HG03097 (cell line): ENCODE measurements around the gene RPAP2.
"Not testable (repeated sequence)": the region's sequence is repeated elsewhere in the genome, so short reads cannot be mapped to it uniquely, and the experiment has no call there.

Experiments
- ATAC-seq: cut with Tn5 transposase; IDR thresholded peaks from one replicate; pipeline ENCODE4 v1.9.1; 2021; ENCODE audit not compliant: unreplicated experiment, low FRiP score

The RPAP2 gene

DNA sequence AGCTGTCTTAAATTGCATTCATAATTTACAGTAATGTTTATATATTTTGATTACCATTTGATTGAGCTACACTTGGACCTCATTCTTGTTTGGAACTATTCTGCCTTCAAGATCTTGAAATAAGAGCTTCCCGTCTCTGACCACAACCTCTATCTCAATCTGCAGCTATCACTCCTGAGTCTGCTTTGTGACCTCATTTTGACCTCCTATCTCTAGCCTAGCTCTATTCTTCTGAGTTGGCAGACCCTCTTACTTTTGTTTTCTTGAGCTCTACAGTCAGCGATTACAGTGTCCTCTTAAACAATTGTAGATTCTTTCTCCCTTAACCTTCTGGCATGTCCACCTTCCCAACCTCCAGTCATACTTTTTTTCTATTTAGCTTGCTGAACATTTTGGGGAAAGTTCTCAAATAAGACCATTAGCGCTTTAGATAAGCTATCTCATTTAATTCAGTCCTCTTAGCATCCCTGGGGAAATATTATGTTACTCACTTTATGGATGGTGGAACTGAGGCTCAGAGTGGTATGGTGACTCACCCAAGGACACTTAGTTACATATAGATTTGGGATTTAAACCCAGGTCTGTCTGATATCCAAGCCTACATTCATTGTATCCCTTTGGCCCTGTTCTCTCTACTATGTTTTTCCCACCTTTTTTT lies 19.1 kb downstream of the RPAP2 start:
- no peak for ATAC-seq

DNA sequence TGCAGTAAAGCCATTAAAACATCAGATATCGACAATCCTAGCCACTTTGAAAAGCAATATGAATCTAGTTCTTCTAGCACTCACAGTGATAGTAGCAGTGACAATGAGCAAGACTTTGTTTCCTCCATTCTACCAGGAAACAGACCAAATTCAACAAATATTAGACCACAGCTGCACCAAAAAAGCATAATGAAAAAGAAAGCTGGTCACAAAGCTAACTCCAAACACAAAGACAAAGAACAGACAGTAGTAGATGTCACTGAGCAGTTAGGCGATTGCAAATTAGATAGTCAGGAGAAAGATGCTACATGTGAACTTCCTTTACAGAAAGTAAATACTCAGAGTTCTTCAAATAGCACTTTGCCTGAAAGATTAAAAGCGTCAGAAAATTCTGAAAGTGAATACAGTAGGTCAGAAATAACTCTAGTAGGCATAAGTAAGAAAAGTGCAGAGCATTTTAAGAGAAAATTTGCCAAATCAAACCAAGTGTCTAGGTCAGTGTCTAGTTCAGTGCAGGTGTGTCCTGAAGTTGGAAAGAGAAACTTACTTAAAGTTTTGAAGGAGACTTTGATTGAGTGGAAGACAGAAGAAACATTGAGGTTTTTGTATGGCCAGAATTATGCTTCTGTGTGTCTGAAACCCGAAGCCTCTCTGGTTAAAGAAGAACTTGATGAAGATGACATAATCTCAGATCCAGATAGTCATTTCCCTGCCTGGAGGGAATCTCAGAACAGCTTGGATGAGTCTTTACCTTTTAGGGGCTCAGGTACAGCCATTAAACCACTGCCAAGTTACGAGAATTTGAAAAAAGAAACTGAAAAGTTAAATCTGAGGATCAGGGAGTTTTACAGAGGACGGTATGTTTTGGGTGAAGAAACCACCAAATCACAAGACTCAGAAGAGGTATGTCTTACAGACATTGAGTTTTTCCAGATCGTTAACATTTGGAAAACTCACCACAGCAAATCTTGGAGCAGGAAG lies 24.9 kb downstream of the RPAP2 start:
- no peak for ATAC-seq

DNA sequence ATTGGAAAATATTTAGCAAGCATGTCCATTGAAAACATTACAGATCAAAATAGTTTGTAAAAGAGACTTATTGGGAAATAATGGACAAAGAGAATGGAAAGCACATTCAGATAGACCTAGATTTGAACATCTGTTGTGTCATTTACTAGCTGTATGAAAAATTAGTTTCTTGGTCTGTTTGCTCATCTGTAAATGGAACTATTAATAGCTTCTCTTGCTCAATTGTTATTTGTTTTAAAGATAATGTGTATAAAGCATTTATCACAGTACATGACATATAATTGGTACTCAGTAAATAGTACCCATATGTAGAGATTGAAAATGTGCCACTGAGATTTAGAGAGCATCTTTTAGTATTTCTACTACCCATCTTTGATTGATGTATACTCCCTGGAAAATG lies 25.9 kb downstream of the RPAP2 start:
- no peak for ATAC-seq

DNA sequence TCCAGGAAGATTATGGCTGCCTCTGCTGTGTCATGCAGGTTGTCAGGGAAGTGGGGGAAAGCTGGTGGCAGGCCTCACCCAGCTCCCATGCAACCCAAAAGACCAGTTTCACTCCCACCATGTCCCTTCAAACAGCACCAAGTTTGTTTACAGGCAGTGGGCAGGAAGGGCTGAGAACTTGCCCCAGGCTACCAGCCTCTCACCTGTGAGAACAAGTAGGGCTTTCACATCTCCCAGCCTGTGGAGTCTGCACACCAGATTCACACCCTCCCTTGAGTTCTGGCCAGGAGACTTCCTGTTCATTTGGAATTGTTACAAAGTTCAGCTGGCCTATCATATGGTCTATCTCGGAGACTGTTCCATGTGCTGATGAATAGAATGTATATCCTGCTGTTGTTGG lies 27.8 kb downstream of the RPAP2 start:
- no peak for ATAC-seq

DNA sequence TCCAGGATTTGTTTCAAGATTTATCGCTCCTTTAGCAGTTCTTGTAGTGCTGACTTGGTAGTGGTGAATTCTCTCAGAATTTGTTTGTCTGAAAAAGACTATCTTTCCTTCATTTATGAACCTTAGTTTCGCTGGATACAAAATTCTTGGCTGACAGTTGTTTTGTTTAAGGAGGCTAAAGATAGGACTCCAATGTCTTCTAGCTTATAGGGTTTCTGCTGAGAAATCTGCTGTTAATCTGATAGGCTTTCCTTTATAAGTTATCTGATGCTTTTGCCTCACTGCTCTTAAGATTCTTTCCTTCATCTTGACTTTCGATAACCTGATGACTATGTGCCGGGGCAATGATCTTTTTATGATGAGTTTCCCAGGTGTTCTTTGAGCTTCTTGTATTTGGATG lies 28.9 kb downstream of the RPAP2 start:
- ATAC-seq = no peak

DNA sequence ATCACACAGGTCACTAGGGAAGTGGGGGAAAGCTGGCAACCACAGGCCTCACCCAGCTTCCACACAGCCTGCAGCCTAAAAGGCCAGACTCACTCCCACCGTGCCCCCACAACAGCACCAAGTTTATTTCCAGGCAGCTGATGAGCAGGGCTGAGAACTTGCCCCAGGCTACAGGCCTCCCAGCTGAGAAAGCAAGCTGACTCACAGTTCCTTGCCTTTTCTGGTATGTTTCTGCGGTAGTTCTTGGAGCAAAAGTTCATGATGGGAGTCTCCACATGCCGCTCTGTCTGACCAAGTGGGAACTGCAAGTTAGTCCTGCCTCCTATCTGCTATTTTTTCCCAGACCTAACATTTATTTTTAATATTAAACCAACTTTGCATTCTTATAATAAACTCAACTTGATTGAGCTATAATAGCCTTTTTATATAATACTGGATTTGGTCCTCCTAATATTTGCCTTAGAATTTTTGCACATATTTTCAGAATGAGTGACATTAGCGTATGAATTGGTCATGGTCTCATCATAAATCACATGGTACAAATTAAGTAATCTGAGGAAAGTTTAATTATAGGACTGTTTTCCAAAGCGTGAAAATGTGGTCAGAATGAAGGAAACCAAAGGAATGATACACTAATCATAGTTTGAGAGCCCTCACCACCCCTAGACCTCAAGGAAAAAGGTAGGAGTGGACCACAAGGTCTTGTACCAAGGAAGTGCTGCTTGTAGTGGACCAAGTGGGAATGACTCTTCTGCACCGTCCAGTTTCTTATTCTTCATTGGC lies 30.7 kb downstream of the RPAP2 start:
- ATAC-seq = no peak

DNA sequence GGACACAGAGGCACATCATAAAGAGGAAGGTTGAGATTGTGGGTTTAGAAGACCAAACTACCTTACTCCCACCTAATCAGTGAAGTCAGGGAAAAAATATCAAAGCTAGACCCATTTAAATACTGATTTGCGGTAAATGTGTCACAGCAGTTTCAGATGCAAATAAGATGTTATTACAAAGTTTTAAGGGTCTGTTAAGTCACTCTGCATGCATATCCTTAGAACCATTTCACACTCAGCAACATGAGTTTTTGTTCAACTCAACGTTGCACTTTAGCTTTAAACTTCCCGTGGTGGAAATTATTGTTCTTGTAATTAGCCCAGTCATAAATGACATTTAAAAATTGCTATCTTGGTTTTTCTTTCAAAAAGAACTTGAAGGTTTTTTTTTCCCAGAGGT lies 34.8 kb downstream of the RPAP2 start:
- ATAC-seq = no peak

DNA sequence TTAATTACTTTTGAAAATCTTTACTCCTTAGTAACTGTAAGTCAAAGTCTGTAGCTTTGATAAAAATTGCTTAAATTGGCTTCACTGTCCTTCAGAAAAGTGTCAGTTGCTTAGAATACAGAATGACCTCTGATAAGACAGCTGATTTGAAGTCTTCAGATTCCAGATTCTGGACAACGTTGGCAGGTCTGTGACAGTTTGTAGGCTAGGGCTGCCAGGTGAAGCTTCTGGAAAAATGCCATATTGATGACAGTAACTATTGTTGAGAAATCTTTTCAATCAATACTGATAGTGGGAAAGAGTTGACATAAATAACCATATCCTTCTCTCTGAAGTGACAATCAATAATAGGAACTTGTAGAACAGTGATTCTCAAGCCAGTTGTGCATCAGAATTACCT lies 41.3 kb downstream of the RPAP2 start:
- ATAC-seq = no peak

DNA sequence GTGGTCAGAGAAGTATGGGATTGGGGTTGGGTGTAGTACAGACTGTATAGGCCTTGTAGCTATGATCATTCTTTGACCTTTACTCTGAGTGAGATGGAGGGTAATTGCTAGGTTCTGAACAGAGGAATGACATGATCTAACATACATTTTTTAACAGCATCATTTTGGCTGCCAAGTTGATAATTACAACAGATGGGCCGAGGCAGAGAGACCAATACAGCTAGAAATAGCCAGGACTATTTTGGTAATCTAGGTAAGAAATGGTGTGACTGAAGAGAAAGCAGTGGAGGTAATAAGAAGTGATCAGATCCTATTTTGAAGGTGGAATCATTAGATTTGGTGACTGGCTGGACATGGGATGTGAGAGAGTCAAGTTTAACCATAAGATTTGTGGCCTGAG lies 43.5 kb downstream of the RPAP2 start:
- no peak for ATAC-seq

DNA sequence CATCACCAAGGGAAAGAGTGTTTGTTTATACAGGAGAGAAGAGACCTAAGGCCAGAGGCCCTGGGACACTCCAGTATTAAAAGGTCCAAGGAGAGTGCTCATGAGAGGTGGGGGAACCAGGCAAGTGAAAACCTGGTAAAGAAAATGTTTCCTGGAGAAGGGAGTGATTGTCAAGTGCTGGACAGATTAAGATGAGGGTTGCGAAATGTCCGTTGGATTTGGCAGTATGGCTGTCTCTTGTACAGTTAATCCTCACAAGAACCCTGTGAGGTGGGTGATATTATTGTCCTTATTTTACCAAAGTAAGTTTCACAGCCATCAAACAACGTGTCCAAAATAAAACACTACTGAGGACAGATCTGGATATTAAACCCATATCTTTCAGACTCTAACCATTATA lies 44.2 kb downstream of the RPAP2 start:
- ATAC-seq = no peak

DNA sequence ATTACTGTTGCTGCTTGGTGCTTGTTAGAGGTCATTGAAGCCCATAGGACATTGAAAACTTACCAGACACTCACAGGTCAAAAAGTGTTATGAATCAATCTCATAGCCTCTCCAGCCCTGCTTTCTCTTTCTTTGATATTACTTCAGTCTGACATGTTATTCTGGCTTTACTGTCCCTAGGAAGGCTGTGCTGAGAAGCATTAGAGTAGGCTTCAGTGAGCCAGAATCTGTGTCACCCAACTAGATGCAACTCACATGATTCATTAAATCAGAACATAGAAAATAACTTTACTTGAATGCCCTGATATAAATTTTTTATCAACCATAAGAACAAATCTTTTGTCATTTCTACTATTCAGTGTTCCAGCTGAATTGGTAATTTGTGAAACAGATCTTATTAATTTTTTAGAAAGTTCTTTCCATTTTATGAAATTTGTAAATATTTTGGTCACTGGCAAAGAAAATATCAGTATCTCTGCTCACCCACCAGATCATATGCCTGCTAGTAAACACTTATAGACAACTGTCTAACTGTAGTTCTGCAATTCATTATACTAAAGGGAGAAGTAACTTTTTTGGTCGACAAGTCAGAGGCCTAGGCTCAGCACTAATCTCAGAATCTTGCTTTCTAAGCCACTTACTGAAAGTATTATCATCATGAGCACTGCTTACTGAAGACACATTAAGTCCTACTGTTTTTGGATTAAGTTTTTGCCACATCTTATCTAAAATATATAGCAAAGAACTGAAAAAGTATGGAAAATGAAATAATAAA lies 48.2 kb downstream of the RPAP2 start:
- ATAC-seq = no peak

DNA sequence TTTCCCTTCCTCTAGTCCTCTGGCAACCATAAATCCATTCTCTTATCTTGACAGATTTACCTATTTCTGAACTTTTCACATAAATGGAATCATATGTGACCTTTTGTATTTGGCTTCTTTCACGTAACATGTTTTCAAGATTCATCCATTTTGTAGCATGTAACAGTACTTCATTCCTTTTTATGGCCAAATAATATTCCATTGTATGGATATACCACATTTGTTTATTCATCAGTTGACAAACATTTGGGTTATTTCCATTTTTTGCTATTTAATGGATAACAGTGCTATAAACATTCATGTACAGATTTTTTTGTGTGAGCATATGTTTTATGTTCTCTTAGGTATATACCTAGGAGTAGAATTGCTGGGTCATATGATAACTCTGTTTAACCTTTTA lies 54.0 kb downstream of the RPAP2 start:
- ATAC-seq = no peak

DNA sequence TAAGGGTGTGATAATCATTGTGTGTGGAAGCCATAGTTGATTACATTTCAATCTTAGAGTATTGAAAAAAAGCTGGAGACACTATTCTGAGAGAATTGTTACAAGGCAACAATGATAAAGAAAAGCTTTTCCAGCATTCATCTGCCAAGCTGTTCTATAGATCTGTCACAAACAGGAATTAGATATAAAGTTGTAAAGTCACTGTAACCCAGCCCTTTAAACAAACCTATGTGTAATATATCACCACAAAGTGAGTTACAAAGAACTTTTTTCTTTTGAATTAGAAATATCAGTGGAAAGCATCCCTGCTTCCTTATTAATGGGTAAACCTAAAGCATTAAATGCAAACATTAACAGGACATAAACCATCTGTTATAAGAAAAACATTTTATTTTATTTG lies 55.4 kb downstream of the RPAP2 start:
- ATAC-seq = no peak

DNA sequence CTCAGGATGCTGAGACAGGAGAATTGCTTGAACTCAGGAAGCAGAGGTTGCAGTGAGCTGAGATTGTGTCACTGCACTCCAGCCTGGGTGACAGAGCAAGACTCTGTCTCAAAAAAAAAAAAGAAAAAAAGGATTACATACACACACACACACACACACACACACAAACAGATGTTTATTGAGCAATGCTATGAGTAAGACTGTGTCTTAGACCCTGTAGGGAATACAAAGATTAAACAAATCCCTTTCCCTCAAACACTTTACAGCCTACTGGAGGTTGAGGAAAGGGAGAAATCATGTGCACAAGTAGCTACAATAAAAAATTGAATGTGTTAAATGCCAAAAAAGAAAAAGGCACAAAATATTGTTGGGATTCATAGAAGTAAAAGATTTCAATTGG lies 58.1 kb downstream of the RPAP2 start:
- no peak for ATAC-seq

DNA sequence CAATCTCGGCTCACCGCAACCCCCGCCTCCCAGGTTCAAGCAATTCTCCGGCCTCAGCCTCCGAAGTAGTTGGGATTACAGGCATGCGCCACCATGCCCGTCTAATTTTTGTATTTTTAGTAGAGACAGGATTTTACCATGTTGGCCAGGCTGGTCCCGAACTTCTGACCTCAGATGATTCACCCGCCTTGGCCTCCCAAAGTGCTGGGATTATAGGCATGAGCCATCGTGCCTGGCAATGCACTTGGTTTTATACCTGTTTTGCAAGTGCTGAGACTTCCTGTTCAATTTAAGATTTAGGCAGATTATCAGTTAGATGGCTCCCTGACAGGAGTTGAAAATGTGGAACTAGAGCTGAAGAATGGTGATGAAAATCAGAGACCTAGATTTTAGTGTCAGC lies 60.5 kb downstream of the RPAP2 start:
- ATAC-seq = not testable (repeated sequence)

DNA sequence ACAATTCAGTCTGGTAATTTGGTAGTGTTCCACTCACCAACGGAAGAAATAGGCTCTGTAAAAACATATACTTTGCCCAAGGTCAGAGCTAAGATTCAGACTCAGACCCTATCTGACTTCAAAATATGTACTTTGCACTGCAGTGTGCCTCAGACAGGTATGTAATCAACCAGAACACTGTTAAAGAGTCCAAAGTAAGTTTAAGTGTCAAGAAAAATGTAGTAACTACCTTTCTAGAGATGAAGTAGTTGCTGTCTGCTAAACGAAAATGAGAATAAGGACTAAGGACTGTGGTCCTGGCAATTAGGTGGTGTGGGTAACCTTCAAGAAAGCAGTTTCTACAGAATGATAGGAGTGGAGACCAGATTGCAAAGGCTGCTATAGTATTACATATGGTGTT lies 61.1 kb downstream of the RPAP2 start:
- no peak for ATAC-seq

DNA sequence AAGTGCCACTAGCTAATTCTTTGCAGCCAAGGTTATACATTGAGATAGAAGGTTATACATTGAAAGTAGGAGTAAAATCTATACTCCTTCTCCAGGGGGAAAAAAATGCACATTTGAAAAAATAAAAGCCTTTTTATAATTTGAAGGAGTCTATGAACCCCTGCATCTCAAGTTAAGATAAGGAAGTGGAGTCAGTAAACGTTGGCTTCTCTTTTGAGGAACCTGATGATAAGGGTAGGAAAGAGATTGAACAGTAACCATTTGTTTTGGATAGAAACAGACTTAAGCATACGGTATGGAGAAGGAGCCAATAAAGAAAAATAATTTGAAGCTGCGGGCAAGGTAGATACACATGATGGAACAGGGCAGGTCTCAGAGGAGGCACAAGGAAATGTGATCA lies 64.1 kb downstream of the RPAP2 start:
- no peak for ATAC-seq

DNA sequence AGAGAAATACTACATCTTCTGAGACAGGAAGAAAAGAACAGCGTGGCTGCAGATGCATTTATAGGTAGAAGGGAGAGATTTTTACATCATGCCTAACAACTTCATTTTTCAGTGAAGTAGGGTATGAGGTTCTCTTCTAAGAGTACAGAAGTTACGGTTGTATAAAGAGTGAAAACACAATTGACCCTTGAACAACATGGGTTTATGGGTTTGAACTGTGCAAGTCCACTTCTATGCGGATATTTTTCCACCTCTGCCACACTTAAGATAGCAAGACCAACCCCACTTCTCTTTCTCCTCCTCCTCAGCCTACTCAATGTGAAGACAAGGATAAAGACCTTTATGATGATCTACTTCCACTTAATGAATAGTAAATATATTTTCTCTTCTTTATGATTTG lies 64.5 kb downstream of the RPAP2 start:
- ATAC-seq = no peak

DNA sequence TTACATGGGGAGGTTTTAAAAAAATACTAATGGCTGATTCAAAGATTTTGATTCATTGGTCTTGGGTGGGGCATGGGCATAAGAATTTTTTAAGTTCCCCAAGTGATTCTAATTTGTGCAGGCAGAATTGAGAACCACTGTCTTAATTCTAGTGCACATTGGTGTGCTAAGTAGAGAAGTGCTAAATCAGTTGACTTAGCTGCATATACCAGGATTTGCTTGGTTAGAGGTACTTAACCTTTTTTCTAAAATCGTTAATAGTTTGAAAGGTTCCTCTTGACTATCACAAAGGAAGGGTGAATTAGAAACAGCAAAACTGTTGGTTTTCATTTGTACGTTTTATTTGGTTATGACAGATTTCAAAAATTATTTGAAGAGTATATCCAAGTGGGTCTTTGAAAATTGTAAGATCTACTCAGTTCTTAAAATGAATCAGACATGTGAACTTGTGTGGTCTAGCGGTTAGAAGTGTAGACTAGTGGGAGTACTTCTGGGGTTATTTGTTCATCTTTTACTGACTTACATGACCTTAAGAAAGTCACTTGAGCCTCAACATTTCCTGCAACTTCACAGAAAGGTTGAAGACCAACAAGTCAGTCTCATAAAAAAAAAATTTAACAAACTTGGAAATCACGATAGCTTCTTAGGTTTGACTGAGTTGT lies 66.7 kb downstream of the RPAP2 start:
- no peak for ATAC-seq

DNA sequence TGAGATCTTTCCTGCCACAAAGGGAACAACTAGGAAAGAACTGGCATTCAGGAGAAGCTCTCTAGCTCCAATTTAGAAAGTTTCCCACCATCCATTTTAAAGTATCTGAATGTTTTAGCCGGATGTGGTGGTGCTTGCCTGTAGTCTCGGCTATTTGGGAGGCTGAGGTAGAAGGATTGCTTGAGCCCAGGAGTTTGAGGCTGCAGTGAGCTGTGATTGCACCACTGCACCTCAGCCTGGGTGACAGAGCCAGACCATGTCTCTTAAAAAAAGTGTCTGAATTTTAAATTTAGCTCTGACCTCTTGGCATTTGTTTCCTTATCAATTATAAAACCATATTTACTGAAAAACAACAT lies 67.2 kb downstream of the RPAP2 start:
- ATAC-seq = no peak
